Epithelial cell of prostate (primary cell): ENCODE results near the gene CTAG2.
"Not testable (repeated sequence)": the region's sequence is repeated elsewhere in the genome, so short reads cannot be mapped to it uniquely, and the experiment has no call there.

Experiments used
- DNase-seq: peaks from one replicate; pipeline ENCODE4 v3.0.0-alpha.2; 2011; ENCODE audit warnings: low read depth, low spot score
- H3K27ac ChIP-seq: fragments of 450-650 bp; 2 replicates; pipeline ENCODE4 v1.5.1; 2017; ENCODE audit warnings: mild to moderate bottlenecking

Gene CTAG2

DNA sequence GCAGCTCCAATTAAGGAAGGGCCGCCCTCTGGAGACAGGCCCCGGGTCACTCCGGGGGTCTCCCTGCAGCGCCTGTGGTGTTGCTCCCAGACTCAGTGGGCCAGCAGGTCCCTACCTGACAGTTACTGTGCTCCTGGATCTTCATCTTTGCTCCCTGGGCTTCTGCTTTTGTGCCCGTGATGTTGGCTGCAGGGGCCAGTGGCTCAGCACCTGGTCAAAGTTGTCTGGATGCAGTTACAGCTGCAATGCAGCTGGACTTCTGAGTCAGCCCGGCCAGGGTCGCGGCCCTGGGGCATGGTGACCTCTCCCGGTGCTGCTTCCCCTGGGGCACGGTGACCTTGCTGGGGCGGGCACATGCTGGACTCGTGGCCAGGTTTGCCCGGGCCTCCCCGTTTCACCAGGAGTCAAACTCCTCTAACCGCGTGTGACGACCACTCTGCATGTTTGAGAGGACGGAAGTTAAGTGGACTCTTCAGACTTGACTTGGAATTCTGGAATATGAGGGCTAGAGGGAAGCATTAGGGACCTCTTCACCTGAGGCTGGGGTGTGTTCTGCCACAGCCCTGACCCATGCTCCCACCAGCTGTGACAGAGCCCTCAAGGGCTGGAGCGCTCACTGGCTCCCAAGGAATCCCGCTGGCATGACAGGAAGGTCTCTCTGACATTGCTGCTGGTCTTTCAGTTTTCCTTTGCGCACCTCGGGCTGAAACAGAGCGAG lies 3.7 kb downstream of the CTAG2 start:
- DNase-seq, result no peak
- H3K27ac ChIP-seq, result no peak overlapping the region

DNA sequence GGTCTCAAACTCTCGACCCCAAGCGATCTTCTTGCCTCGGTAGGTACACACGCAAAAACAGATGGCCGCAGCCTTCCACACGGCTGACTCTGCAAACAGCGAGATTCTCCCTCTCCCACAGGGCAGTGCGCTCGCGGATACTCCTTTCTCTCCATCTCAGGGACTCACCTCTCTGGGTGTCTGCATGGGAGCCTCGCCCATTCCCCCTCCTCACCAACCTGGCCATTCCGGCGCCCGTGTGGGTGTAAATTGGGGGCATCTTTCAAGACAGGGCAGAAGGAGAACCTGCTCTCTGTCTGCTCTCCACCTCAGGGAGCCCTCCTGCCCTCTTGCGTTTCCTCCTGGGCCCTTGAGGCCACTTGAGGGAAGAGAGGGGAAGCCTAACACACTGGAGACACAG lies 4.4 kb downstream of the CTAG2 start:
- DNase-seq, result no peak
- no peak overlapping the region for H3K27ac ChIP-seq

- not testable (repeated sequence) for DNase-seq, H3K27ac ChIP-seq
These were observed 7.5 kb downstream of the CTAG2 start for GRCh38 chrX:154645745-154646378.

GRCh38 chrX:154643708-154644107 lies 9.7 kb downstream of the CTAG2 start:
- H3K27ac ChIP-seq, DNase-seq: not testable (repeated sequence)

- H3K27ac ChIP-seq, DNase-seq: not testable (repeated sequence)
These were observed 11.6 kb downstream of the CTAG2 start for GRCh38 chrX:154641740-154642139.

GRCh38 chrX:154633661-154634060 lies 19.7 kb downstream of the CTAG2 start:
- H3K27ac ChIP-seq, DNase-seq: not testable (repeated sequence)

DNA sequence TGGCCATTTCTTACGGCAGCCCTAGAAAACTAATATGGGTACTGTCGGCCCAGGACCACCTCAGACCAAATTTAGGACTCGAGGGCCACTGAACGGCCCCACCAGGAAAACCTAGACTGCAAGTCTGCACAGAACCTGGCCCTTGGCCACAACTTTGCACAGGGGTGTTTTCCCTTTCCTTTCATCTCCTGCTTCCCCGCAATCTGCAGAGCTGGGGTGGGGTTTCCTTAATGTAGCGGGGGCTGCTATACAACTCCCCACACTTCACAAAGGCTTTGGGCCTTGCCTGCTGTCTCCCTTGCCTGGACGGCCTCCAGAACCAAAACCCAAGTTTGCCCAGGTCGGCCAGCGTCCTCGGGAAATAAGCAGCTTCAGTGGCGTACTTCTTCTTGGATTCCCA lies 22.4 kb downstream of the CTAG2 start:
- not testable (repeated sequence) for DNase-seq, H3K27ac ChIP-seq

DNA sequence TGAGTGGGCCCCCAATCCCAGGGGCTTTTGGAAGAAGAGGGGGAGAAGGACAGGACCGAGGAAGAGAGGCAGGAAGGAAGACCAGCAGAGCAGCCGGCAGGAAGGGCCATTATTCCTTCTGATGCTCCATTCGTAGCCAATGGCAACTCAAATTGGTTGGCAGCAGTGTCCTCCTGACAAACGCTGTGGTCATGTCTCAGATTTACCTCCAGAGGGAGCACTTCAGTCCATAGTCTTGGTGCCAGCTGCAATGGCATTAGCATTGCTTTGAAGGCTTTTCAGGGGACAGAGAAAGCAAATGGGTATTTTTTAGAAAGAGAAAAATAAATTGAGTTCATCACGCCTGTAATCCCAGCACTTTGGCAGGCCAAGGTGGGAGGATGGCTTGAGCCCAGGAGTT lies 24.4 kb downstream of the CTAG2 start:
- DNase-seq, H3K27ac ChIP-seq: not testable (repeated sequence)

DNA sequence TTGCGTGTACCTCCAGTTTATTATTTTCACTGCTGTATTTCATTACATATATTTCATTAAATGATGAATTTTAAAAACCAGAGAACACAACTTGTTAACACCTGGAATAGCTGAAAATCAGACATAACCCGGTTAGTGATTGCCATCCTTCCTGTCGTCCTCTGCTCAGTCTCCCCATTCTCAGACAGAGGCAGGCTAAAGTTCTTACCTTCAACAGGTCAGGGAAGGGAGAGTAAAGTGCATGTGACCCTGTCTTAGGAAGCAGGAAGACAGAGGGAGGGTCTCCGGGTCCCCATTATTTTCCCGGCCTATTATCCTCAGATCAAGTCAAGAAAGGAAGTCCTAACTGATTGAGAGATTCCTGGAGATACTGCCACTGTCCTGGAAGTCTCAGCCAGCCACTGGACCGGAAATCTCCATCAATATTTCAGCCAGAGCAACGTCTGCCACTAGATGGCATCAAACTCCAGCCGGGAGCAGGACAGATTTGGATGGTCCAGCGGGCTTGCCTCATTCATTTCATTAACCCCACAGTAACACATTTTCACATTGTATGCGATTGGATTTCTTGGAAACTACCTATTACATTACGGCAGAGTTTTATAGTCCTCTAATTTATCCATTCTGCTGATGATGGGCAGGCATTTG lies 32.5 kb downstream of the CTAG2 start:
- not testable (repeated sequence) for H3K27ac ChIP-seq, DNase-seq

DNA sequence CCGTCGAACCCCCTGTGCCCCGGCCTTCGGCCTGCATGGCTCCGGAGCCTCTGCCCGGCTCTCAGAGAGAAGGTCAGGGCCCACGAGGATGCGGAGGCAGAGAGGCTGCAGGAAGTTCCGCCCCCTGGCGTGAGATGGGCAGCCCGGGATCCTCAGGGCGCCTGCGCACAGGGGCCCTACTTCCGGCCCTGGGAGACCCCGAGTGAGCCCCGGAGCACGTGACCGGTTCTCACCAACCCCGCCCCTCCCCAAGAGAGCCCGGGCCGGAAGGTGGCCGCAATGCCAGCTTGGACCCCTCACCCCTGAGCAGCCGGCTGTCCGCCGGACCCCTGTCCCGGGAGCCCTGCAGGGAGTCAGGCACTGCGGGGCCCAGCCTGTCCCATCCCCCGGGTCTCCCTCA lies 34.2 kb downstream of the CTAG2 start, which contains the start of gene CTAG1B:
TSS of gene CTAG1B (minus strand) at position 101 of the 400 bp plus-strand sequence. CDS start at position 37, 64 bp downstream.
- H3K27ac ChIP-seq, DNase-seq: not testable (repeated sequence)

- not testable (repeated sequence) for H3K27ac ChIP-seq
These were observed 39.8 kb downstream of the CTAG2 start for GRCh38 chrX:154613586-154613985.

GRCh38 chrX:154611146-154611545 lies 42.2 kb downstream of the CTAG2 start:
- H3K27ac ChIP-seq, DNase-seq: not testable (repeated sequence)

More at GRCh38 chrX:154613586-154613985, 39.8 kb downstream of the CTAG2 start:
- not testable (repeated sequence) for DNase-seq

- not testable (repeated sequence) for H3K27ac ChIP-seq, DNase-seq
These were observed 44.6 kb downstream of the CTAG2 start for GRCh38 chrX:154608823-154609222.

- H3K27ac ChIP-seq, result not testable (repeated sequence)
These were observed 45.4 kb downstream of the CTAG2 start for GRCh38 chrX:154607976-154608375.

DNA sequence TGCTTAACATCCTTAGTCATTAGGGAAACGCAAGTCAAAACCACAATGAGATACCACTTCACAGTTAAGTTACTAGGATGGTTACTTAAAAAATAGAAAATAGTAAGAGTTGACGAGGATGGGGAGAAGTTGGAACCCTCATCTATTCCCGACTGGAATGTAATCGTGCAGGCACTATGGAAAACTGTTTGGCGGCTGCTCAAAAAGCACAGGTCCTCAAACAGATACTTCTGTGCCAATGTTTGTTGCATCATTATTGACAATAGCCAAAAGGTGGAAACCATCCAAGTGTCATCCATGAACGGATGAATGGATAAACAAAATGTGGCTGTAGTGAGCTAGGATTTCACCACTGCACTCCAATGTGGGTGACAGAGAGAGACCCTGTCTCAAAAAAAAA lies 46.0 kb downstream of the CTAG2 start:
- no peak overlapping the region for H3K27ac ChIP-seq
- no peak for DNase-seq

More at GRCh38 chrX:154607976-154608375, 45.4 kb downstream of the CTAG2 start:
- DNase-seq, result not testable (repeated sequence)

- no peak overlapping the region for H3K27ac ChIP-seq
- DNase-seq, result no peak
These were observed 47.8 kb downstream of the CTAG2 start for GRCh38 chrX:154605566-154605965.

- H3K27ac ChIP-seq, result peak overlapping the region; percentile 41
- DNase-seq, result no peak
These were observed 49.6 kb downstream of the CTAG2 start for GRCh38 chrX:154603438-154604430.

DNA sequence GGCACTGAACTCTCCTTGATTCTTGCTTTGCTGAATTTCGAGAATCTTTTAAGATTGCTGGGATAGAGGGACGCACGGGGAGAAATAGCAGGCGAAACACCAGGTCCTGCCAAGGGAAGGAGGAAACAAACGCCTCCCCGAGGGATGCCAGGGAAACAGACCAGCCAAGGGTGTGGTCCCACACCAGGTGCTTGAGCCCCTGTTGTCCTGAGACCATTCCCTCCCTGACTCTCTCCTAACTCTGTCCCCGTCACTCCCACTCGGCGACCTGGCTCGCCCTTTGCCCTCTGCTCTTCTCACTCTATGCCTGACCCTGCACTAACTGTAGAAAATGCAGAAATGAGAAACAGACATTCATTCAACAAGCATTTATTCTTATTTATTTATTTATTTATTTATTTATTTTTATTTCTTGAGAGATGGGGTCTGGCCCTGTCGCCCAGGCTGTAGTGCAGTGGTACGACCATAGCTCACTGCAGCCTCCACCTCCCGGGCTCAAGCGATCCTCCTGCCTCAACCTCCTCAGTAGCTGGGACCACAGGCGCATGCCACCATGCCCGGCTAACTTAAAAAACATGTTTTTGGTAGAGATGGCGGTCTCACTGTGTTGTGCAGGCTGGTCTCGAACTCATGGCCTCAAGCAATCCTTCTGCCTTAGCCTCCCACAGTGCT lies 50.5 kb downstream of the CTAG2 start:
- DNase-seq, result no peak
- H3K27ac ChIP-seq, result no peak overlapping the region

DNA sequence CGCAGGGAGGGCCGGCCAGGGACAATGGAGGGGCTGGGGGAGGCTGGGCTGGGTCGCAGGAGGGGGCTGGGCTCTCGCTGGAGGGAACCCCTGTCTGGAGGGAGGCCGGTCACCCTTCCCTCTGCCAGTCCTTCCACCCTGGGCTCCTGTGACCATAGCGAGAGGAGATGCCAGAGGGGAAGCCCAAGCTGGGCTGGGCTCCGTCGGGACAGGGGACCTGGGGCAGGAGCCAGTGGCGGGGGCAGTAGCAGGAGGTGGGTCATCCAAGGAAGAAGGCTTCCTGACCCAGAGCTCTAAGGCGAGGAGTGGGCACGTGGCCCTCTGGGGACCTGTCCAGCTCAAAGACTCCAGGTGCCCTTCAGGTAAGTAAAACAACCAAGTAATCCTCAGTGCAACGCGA lies 51.2 kb downstream of the CTAG2 start:
- DNase-seq, result no peak
- no peak overlapping the region for H3K27ac ChIP-seq
